ENCODE data around the gene PPBP.

GRCh38 chr4:73945674-73946449, 42.1 kb downstream of the PPBP start:
- TF ChIP-seq POLR2A (IDR thresholded peaks at IDR 0.05) (no peak), CTCF (IDR thresholded peaks at IDR 0.05) (no peak), POLR2AphosphoS5 (IDR thresholded peaks at IDR 0.05) (no peak)

Data from transverse colon (tissue), 4 donors.